Heart left ventricle (tissue), 16 donors: ENCODE measurements around the gene STRIT1. TPM values are rescaled to one million over a fixed set of nuclear protein-coding genes. Genes with fewer than 3 reads are reported as not detected.

Source experiments
- ATAC-seq, 4 donors: fragments of 200-7000 bp; cut with Tn5 transposase; one replicate each; pipeline ENCODE4 v1.9.1; 2020 to 2022; ENCODE audit warnings: moderate library complexity in 4 of 4, mild to moderate bottlenecking in 3 of 4, moderate number of reproducible peaks in 1 of 4
- DNase-seq, 5 donors: peaks; one replicate each; pipeline ENCODE4 v3.0.0-alpha.2; 2020
- H3K27ac ChIP-seq, 12 donors: fragments of 200-600 bp; sonication (generic) in 4 of 12; one replicate each; pipeline versions ENCODE4 v1.5.0 to v1.8.0; 2016 to 2022; ENCODE audit warnings: mild to moderate bottlenecking in 2 of 12
- H3K27me3 ChIP-seq, 9 donors: fragments of 200-600 bp; sonication (generic) in 2 of 9; one replicate each; pipeline versions ENCODE4 v1.5.1 to v1.8.0; 2016 to 2022; ENCODE audit warnings: mild to moderate bottlenecking in 3 of 9
- H3K36me3 ChIP-seq, 9 donors: fragments of 200-600 bp; sonication (generic) in 2 of 9; one replicate each; pipeline versions ENCODE4 v1.5.0 to v1.8.0; 2018 to 2022; ENCODE audit warnings: mild to moderate bottlenecking in 2 of 9
- H3K4me1 ChIP-seq, 12 donors: fragments of 200-600 bp; sonication (generic) in 4 of 12; one replicate each; pipeline versions ENCODE4 v1.5.0 to v1.8.0; 2016 to 2022; ENCODE audit warnings: mild to moderate bottlenecking in 3 of 12
- H3K4me3 ChIP-seq, 12 donors: fragments of 200-600 bp; sonication (generic) in 4 of 12; one replicate each; pipeline versions ENCODE4 v1.5.0 to v1.8.0; 2017 to 2022; ENCODE audit warnings: mild to moderate bottlenecking in 9 of 12, moderate library complexity in 4 of 12
- H3K9me3 ChIP-seq, 12 donors: fragments of 200-600 bp; sonication (generic) in 4 of 12; one replicate each; pipeline versions ENCODE4 v1.5.0 to v1.8.0; 2016 to 2022; ENCODE audit warnings: mild to moderate bottlenecking in 1 of 12
- CTCF ChIP-seq, 12 donors: fragments of 200-600 bp; sonication (generic) in 4 of 12; IDR thresholded peaks; one replicate each; pipeline versions ENCODE4 v1.5.0 to v1.8.0; 2018 to 2022; ENCODE audit warnings: antibody characterized with exemption in 12 of 12, mild to moderate bottlenecking in 5 of 12
- POLR2A ChIP-seq, 2 donors: fragments of 450-650 bp; IDR thresholded peaks; one replicate each; pipeline ENCODE4 v1.6.1; 2017; ENCODE audit warnings: antibody characterized with exemption in 2 of 2, mild to moderate bottlenecking in 2 of 2, moderate library complexity in 2 of 2
- WGBS, 4 donors: extraction: QIAGEN DNeasy Blood & Tissue Kit in 2 of 4; methylation state at CpG; one replicate each; pipeline versions ENCODE4 v1.1.5 to v1.1.7; 2013 to 2018; 5-methylcytosine and 5-hydroxymethylcytosine counted together
- intact Hi-C, 10 donors: fragments of 100-400 bp; cut with DNase I; formaldehyde crosslinking; loops; one replicate each; pipeline versions ENCODE4 v1.11.1 to v1.14.2; 2022
- polyA plus RNA-seq, 2 donors: library from polyadenylated mRNA; stranded (reverse); fragments of 200-250 nt; gene quantifications; one replicate each; pipeline ENCODE4 v1.2.3, GENCODE V29; 2013
- total RNA-seq, 9 donors: library from RNA; depleted of rRNA in 2 of 9; stranded (reverse); fragments of >200 nt in 2 of 9; fragmentation: NEBNext Ultra II Directional in 3 of 9; extraction: Animal tissue kit (Norgen Biotek cat#: 25700) in 3 of 9; gene quantifications; one replicate each; pipeline versions ENCODE4 v1.1.0 to v1.2.4, GENCODE V29; 2016 to 2023
- donor health status: ischemic (EF 13 %, LVEDD 7.1; RV severe dilation, severe dysfunction).
- donor health status: healthy with polysubstance abuse.
- donor health status: DM: no; HTN: yes; CAD: no.
- donor health status: DM: no; HTN: no; CAD: no.
- donor health status: ischemic (EF 25% LVEDD 6.9; RV normal size, moderate dysfunction).
- donor health status: ischemic (EF 25% LVEDD 5.7; RV mildly dilated, moderate dysfunction).
- donor health status: healthy.
- donor health status: DM: yes; HTN: yes; CAD: no.
- donor health status: ischemic (EF 35%, LVEDD 5.7; RV mildly dilated, moderate dysfunction).
- donor health status: nonischemic (EF 11% LVEDD 7.7; RV severe dilation, severe dysfunction).
- donor health status: DM: yes; HTN: yes; CAD: no.
- donor health status: PGD.
- donor health status: ischemic (EF 29% LVEDD 5.4; RV normal size, mild dysfunction).
- donor health status: nonischemic (EF 23%, LVEDD 6.1; RV moderate dilation, normal function).

STRIT1 gene
- total and polyA plus RNA-seq, 11 donors: 0.18 to 12.0 (median 1.6) TPM

DNA sequence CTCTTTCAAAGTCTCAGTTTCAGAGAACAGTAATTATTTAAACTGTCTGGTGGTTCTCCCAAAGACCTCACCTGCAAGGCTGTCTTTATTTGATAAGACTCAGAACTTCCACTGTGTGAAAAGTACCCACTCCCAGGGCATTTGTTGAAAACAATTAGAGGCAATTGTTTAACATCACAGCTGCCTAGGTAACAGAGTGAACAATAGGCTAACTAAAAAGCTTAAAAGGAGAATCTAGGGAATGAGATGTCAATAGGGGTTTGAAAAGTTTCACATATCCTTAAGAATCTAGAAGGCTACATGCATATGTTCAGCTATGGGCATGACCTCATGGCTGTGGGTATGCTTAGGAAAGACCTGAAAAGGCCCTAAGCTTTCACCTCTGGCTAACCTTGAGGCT, 2.9 kb upstream of the STRIT1 start:
- DNase-seq (no peak), ATAC-seq (no peak)
- H3K4me3 ChIP-seq: no peak overlapping the region
- TF ChIP-seq POLR2A (IDR thresholded peaks at IDR 0.05): no peak
- intact Hi-C loops: no loop called here
- peaks cover 0 to 29% (median 8%) of the 10 kb centered on the region in 12 donors for H3K9me3 ChIP-seq
- no peak overlapping the region for H3K27ac ChIP-seq
- no peaks in the 10 kb centered on the region for H3K36me3 ChIP-seq
- H3K27me3 ChIP-seq: no peaks in the 10 kb centered on the region
- no peaks in the 10 kb centered on the region for H3K4me1 ChIP-seq

DNA sequence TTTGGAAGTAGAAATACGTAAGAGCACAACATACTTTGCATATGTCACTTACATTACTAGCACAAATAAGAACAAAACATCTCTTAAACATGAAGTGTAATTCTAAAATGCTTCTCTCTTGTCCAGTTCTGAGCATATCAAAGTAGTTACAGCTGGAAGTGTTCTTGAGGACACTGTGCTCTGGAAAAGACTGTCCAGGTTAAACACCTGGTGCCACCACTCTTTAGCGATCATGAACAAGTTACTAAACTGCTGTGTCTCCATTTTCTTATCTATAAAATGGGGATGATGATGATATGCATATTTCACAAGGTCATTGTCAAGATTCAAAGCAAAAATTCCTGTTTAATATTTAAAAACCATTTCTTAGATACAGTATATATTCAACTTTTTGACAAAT, 790 bp downstream of the STRIT1 start:
- intact Hi-C loops: no loop called here
- no peak overlapping the region for H3K4me3 ChIP-seq
- no peak for ATAC-seq

GRCh38 chr3:155292133-155292532, 1.4 kb downstream of the STRIT1 start:
- H3K27ac ChIP-seq: no peak overlapping the region
- DNase-seq: no peak
- intact Hi-C loops: no loop called here

More for the DNA sequence above, 790 bp downstream of the STRIT1 start:
- Histone ChIP-seq H3K36me3 (no peaks in the 10 kb centered on the region), H3K27me3 (no peaks in the 10 kb centered on the region), H3K27ac (no peak overlapping the region), H3K9me3 (peaks cover 0 to 21% (median 8%) of the 10 kb centered on the region in 12 donors), H3K4me1 (no peaks in the 10 kb centered on the region)
- no peak for DNase-seq
- TF ChIP-seq CTCF (IDR thresholded peaks at IDR 0.05) (no peak), POLR2A (IDR thresholded peaks at IDR 0.05) (no peak)
- WGBS, 4 donors: 86 to 91% (median 88%) methylated on average over 2 of the region's 2 CpGs

DNA sequence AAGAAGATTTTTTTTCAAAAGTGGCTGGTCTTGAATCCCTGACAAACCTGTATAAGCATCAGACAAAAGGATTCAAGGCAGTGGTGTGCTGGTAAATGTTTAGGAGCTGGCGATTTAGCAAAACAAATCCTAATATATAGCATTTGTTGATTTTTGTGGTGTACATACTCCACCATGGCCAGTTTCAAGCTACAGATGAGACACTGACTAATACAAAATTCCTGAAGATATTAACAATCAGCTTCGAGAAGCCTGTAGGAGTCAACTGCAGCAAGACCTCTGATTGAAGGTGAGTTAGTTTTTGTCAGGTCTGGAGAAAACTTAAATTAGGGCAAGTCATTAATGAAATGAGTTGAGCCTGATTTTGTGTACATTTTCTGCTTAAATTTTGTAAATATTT, 6.7 kb downstream of the STRIT1 start:
- Histone ChIP-seq H3K27ac (no peak overlapping the region), H3K36me3 (no peaks in the 10 kb centered on the region), H3K4me1 (no peaks in the 10 kb centered on the region), H3K9me3 (no peaks in the 10 kb centered on the region), H3K4me3 (no peak overlapping the region), H3K27me3 (no peaks in the 10 kb centered on the region)
- intact Hi-C loops: no loop called here
- WGBS, 4 donors: 73 to 78% (median 78%) methylated on average over 2 of the region's 2 CpGs
- TF ChIP-seq CTCF (IDR thresholded peaks at IDR 0.05): no peak
- TF ChIP-seq POLR2A (IDR thresholded peaks at IDR 0.05): no peak
- no peak for ATAC-seq
- DNase-seq: no peak

More at GRCh38 chr3:155292133-155292532, 1.4 kb downstream of the STRIT1 start:
- ATAC-seq: no peak
- WGBS, 4 donors: 82 to 92% (median 85%) methylated on average over 1 of the region's 1 CpG
- H3K36me3 ChIP-seq: no peaks in the 10 kb centered on the region
- peaks cover 0 to 15% (median 8%) of the 10 kb centered on the region in 12 donors for H3K9me3 ChIP-seq
- H3K4me3 ChIP-seq: no peak overlapping the region
- H3K27me3 ChIP-seq: no peaks in the 10 kb centered on the region
- no peaks in the 10 kb centered on the region for H3K4me1 ChIP-seq
- TF ChIP-seq CTCF (IDR thresholded peaks at IDR 0.05): no peak
- no peak for TF ChIP-seq POLR2A (IDR thresholded peaks at IDR 0.05)

- ATAC-seq (no peak), DNase-seq (no peak)
- intact Hi-C loops: no loop called here
- Histone ChIP-seq H3K27me3 (no peaks in the 10 kb centered on the region), H3K4me1 (no peaks in the 10 kb centered on the region), H3K36me3 (no peaks in the 10 kb centered on the region), H3K9me3 (no peaks in the 10 kb centered on the region), H3K4me3 (no peak overlapping the region), H3K27ac (no peak overlapping the region)
- TF ChIP-seq POLR2A (IDR thresholded peaks at IDR 0.05): no peak
- TF ChIP-seq CTCF (IDR thresholded peaks at IDR 0.05): no peak
- 86 to 92% (median 89%) methylated on average over 4 of the region's 4 CpGs for WGBS, 4 donors
Measured at GRCh38 chr3:155285936-155286335, 7.5 kb downstream of the STRIT1 start.
